ENCODE results near the gene MBNL2. TPM values are rescaled to one million over a fixed set of nuclear protein-coding genes. Genes with fewer than 3 reads are reported as not detected.

The MBNL2 gene
- total and polyA plus RNA-seq, 2 donors from 2014 or later = 18.8 to 70.5 TPM

GRCh38 chr13:97308735-97309429, 86.7 kb downstream of the MBNL2 start:
- FAIRE-seq = no peak
- intact Hi-C loops (cut with DNase I) = no loop called here
- Histone ChIP-seq H3K4me3 (ENCODE audit: low read length in 3 of 3) (no peak overlapping the region), H3K4me1 (ENCODE audit: control insufficient read depth in 2 of 3, insufficient read depth in 2 of 3, low read depth in 1 of 3, low read length in 3 of 3) (peaks cover 0 to 30% (median 8%) of the 10 kb centered on the region in 3 donors), H3K27ac (ENCODE audit: low read depth in 2 of 2, low read length in 2 of 2) (peak overlapping the region in 1 of 2 donors; percentile 10), H3K9me3 (ENCODE audit: control insufficient read depth in 2 of 3, insufficient read depth in 1 of 3, low read length in 3 of 3) (no peaks in the 10 kb centered on the region), H3K36me3 (ENCODE audit: control insufficient read depth in 2 of 3, insufficient read depth in 3 of 3, low read length in 3 of 3) (no peaks in the 10 kb centered on the region), H3K9ac (ENCODE audit: low read length in 3 of 3) (no peak overlapping the region), H3K27me3 (ENCODE audit: control insufficient read depth, insufficient read depth, low read length) (no peaks in the 10 kb centered on the region)
- DNase-seq = no peak
- TF ChIP-seq CTCF (IDR thresholded peaks at IDR 0.05; ENCODE audit: borderline replicate concordance, extremely low read depth, insufficient read depth) = no peak

GRCh38 chr13:97310809-97311436, 88.8 kb downstream of the MBNL2 start:
- Histone ChIP-seq H3K4me1 (ENCODE audit: control insufficient read depth in 2 of 3, insufficient read depth in 2 of 3, low read depth in 1 of 3, low read length in 3 of 3) (peaks cover 0 to 28% (median 8%) of the 10 kb centered on the region in 3 donors), H3K36me3 (ENCODE audit: control insufficient read depth in 2 of 3, insufficient read depth in 3 of 3, low read length in 3 of 3) (no peaks in the 10 kb centered on the region), H3K27ac (ENCODE audit: low read depth in 2 of 2, low read length in 2 of 2) (no peak overlapping the region), H3K9ac (ENCODE audit: low read length in 3 of 3) (no peak overlapping the region), H3K4me3 (ENCODE audit: low read length in 3 of 3) (no peak overlapping the region), H3K9me3 (ENCODE audit: control insufficient read depth in 2 of 3, insufficient read depth in 1 of 3, low read length in 3 of 3) (no peaks in the 10 kb centered on the region), H3K27me3 (ENCODE audit: control insufficient read depth, insufficient read depth, low read length) (no peaks in the 10 kb centered on the region)
- FAIRE-seq (no peak), DNase-seq (no peak)
- intact Hi-C loops (cut with DNase I) = no loop called here
- TF ChIP-seq CTCF (IDR thresholded peaks at IDR 0.05; ENCODE audit: borderline replicate concordance, extremely low read depth, insufficient read depth) = no peak

- no peak overlapping the region for H3K4me3 ChIP-seq (ENCODE audit: low read length in 3 of 3)
- intact Hi-C loops (cut with DNase I) = no loop called here
- H3K36me3 ChIP-seq (ENCODE audit: control insufficient read depth in 2 of 3, insufficient read depth in 3 of 3, low read length in 3 of 3) = no peaks in the 10 kb centered on the region
- H3K4me1 ChIP-seq (ENCODE audit: control insufficient read depth in 2 of 3, insufficient read depth in 2 of 3, low read depth in 1 of 3, low read length in 3 of 3) = peaks cover 0 to 20% (median 5%) of the 10 kb centered on the region in 3 donors
- no peak overlapping the region for H3K9ac ChIP-seq (ENCODE audit: low read length in 3 of 3)
- H3K27me3 ChIP-seq (ENCODE audit: control insufficient read depth, insufficient read depth, low read length) = no peaks in the 10 kb centered on the region
- DNase-seq (no peak), FAIRE-seq (no peak)
- TF ChIP-seq CTCF (IDR thresholded peaks at IDR 0.05; ENCODE audit: borderline replicate concordance, extremely low read depth, insufficient read depth) = no peak
- H3K9me3 ChIP-seq (ENCODE audit: control insufficient read depth in 2 of 3, insufficient read depth in 1 of 3, low read length in 3 of 3) = no peaks in the 10 kb centered on the region
- no peak overlapping the region for H3K27ac ChIP-seq (ENCODE audit: low read depth in 2 of 2, low read length in 2 of 2)
These were observed 89.8 kb downstream of the MBNL2 start for GRCh38 chr13:97311956-97312355.

Data from kidney (tissue), 14 donors.